WTC11 (cell line): ENCODE measurements around the gene SNRNP70. TPM values are rescaled to one million over a fixed set of nuclear protein-coding genes. Genes with fewer than 3 reads are reported as not detected.
A peak's percentile ranks its signal among the peaks of the same experiment; 100 is the strongest.

Experiments
- ATAC-seq: fragments of 200-7000 bp; cut with Tn5 transposase; 2 replicates; pipeline ENCODE4 v1.10.0; 2021; ENCODE audit warnings: mild to moderate bottlenecking, moderate library complexity
- CTCF ChIA-PET: fragments of 300-600 bp; sonication (Branson Sonifier 250); formaldehyde crosslinking; loops from one replicate; lab custom pipeline; 2021; ENCODE audit warnings: antibody characterized with exemption; lab: Charles Lee
- POLR2A ChIA-PET: fragments of 350-600 bp; sonication (Branson Sonifier 250); formaldehyde crosslinking; loops from one replicate; lab custom pipeline; 2021; ENCODE audit warnings: antibody characterized with exemption; lab: Charles Lee
- DNase-seq: peaks from one replicate; pipeline ENCODE4 v3.0.0; 2021; ENCODE audit warnings: low spot score
- H3K27ac Mint-ChIP-seq: 2 replicates; pipeline ENCODE4 v1.8.0; 2021; ENCODE audit warnings: mixed read lengths
- H3K27me3 Mint-ChIP-seq: 2 replicates; pipeline ENCODE4 v1.8.0; 2021; ENCODE audit warnings: low read depth, mild to moderate bottlenecking, moderate library complexity, mixed read lengths
- H3K36me3 Mint-ChIP-seq: 2 replicates; pipeline ENCODE4 v1.8.0; 2021; ENCODE audit warnings: mixed read lengths
- H3K4me1 Mint-ChIP-seq: 2 replicates; pipeline ENCODE4 v1.8.0; 2022; ENCODE audit warnings: mixed read lengths
- H3K4me3 Mint-ChIP-seq: 2 replicates; pipeline ENCODE4 v1.8.0; 2021; ENCODE audit warnings: mild to moderate bottlenecking, moderate library complexity, mixed read lengths
- H3K9me3 Mint-ChIP-seq: 2 replicates; pipeline ENCODE4 v1.8.0; 2021; ENCODE audit warnings: mixed read lengths
- AR ChIP-seq: fragments of 250-450 bp; sonication (Bioruptor Pico); IDR thresholded peaks from 2 replicates; pipeline ENCODE4 v1.9.0; 2021; ENCODE audit warnings: mild to moderate bottlenecking
- ARID4B ChIP-seq: sonication (generic); formaldehyde crosslinking; IDR thresholded peaks from 2 replicates; pipeline ENCODE4 v1.8.0; 2023; ENCODE audit warnings: missing genetic modification reagents, mild to moderate bottlenecking, borderline replicate concordance
- CDX4 ChIP-seq: fragments of 250-450 bp; sonication (Bioruptor Pico); IDR thresholded peaks from 2 replicates; pipeline ENCODE4 v1.9.0; 2021; ENCODE audit warnings: moderate library complexity, mild to moderate bottlenecking, inconsistent platforms, borderline replicate concordance
- E2F5 ChIP-seq: sonication (generic); formaldehyde crosslinking; IDR thresholded peaks from 2 replicates; pipeline ENCODE4 v1.8.1; 2022; ENCODE audit warnings: mild to moderate bottlenecking, moderate library complexity, missing genetic modification reagents
- ETV6 ChIP-seq: sonication (generic); formaldehyde crosslinking; IDR thresholded peaks from 2 replicates; pipeline ENCODE4 v1.8.1; 2022; ENCODE audit warnings: mild to moderate bottlenecking, missing genetic modification reagents
- FOXK1 ChIP-seq: sonication (generic); formaldehyde crosslinking; IDR thresholded peaks from 2 replicates; pipeline ENCODE4 v1.8.0; 2022; ENCODE audit warnings: mild to moderate bottlenecking, moderate library complexity, missing genetic modification reagents
- FOXP1 ChIP-seq: sonication (generic); formaldehyde crosslinking; IDR thresholded peaks from 2 replicates; pipeline ENCODE4 v1.8.0; 2022; ENCODE audit warnings: missing genetic modification reagents, mild to moderate bottlenecking, moderate library complexity, borderline replicate concordance
- FOXP4 ChIP-seq: sonication (generic); formaldehyde crosslinking; IDR thresholded peaks from 2 replicates; pipeline ENCODE4 v1.8.0; 2022; ENCODE audit warnings: mild to moderate bottlenecking, missing genetic modification reagents
- GRHL2 ChIP-seq: fragments of 250-450 bp; sonication (Bioruptor Pico); IDR thresholded peaks from 2 replicates; pipeline ENCODE4 v1.8.0; 2022; ENCODE audit warnings: mild to moderate bottlenecking, moderate library complexity; ENCODE audit not compliant: insufficient replicate concordance, severe bottlenecking
- JUN ChIP-seq: sonication (generic); formaldehyde crosslinking; IDR thresholded peaks from 2 replicates; pipeline ENCODE4 v1.8.0; 2023; ENCODE audit warnings: mild to moderate bottlenecking, missing genetic modification reagents
- MAX ChIP-seq: sonication (generic); formaldehyde crosslinking; IDR thresholded peaks from 2 replicates; pipeline ENCODE4 v1.8.0; 2022; ENCODE audit warnings: mild to moderate bottlenecking, missing genetic modification reagents
- NFATC4 ChIP-seq: fragments of 250-450 bp; sonication (Bioruptor Pico); IDR thresholded peaks from 2 replicates; pipeline ENCODE4 v1.9.0; 2021; ENCODE audit warnings: mild to moderate bottlenecking
- NFYB ChIP-seq: sonication (generic); formaldehyde crosslinking; conservative IDR thresholded peaks from 2 replicates; pipeline ENCODE4 v1.8.0; 2022; ENCODE audit warnings: low read depth, missing genetic modification reagents
- NR1H2 ChIP-seq: sonication (generic); formaldehyde crosslinking; IDR thresholded peaks from 2 replicates; pipeline ENCODE4 v1.9.0; 2021; ENCODE audit warnings: mild to moderate bottlenecking, moderate library complexity, missing genetic modification reagents
- RELA ChIP-seq: sonication (generic); formaldehyde crosslinking; IDR thresholded peaks from 2 replicates; pipeline ENCODE4 v1.8.1; 2022; ENCODE audit warnings: missing genetic modification reagents, mild to moderate bottlenecking, borderline replicate concordance
- SP1 ChIP-seq: sonication (generic); formaldehyde crosslinking; conservative IDR thresholded peaks from 2 replicates; pipeline ENCODE4 v1.8.1; 2022; ENCODE audit warnings: missing genetic modification reagents
- USF1 ChIP-seq: sonication (generic); formaldehyde crosslinking; IDR thresholded peaks from 2 replicates; pipeline ENCODE4 v1.8.0; 2022; ENCODE audit warnings: mild to moderate bottlenecking, missing genetic modification reagents
- ZNF232 ChIP-seq: sonication (generic); formaldehyde crosslinking; IDR thresholded peaks from 2 replicates; pipeline ENCODE4 v1.8.0; 2022; ENCODE audit warnings: mild to moderate bottlenecking, missing genetic modification reagents
- ZNF263 ChIP-seq: sonication (generic); formaldehyde crosslinking; IDR thresholded peaks from 2 replicates; pipeline ENCODE4 v1.8.1; 2022; ENCODE audit warnings: low read depth, mild to moderate bottlenecking, moderate library complexity, missing genetic modification reagents
- ZNF416 ChIP-seq: fragments of 250-450 bp; sonication (Bioruptor Pico); IDR thresholded peaks from 2 replicates; pipeline ENCODE4 v1.9.0; 2021; ENCODE audit warnings: mild to moderate bottlenecking, inconsistent platforms
- ZNF423 ChIP-seq: fragments of 250-450 bp; sonication (Bioruptor Pico); IDR thresholded peaks from 2 replicates; pipeline ENCODE4 v2.1.2; 2022; ENCODE audit warnings: mild to moderate bottlenecking, moderate library complexity
- total RNA-seq: library from RNA; stranded (reverse); gene quantifications from 3 replicates; pipeline ENCODE4 v1.2.3, GENCODE V29; 2021

The SNRNP70 gene
- total RNA-seq, 1 experiment from 2014 or later: 266 TPM

- Mint-ChIP-seq H3K27ac (no peak overlapping the region; the same call in 1 of the 2 replicates), H3K27me3 (peaks cover 35% of the 10 kb centered on the region), H3K4me3 (peak overlapping the region; percentile 15), H3K36me3 (peaks cover 8% of the 10 kb centered on the region), H3K9me3 (no peaks in the 10 kb centered on the region), H3K4me1 (peaks cover 21% of the 10 kb centered on the region)
- DNase-seq (no peak), ATAC-seq (no peak)
- CTCF ChIA-PET: interaction anchor here (2.9 kb wide), 1 partner anchor 58 kb away, joined by 10 read pairs; no protein-coding TSS in a partner anchor
- TF ChIP-seq NR1H2 (CRISPR knock-in tag): no peak
- no peak for TF ChIP-seq JUN
- no peak for TF ChIP-seq FOXP1 (CRISPR knock-in tag)
- no peak for TF ChIP-seq ZNF263 (CRISPR knock-in tag)
- TF ChIP-seq NFATC4 (CRISPR knock-in tag): no peak
- no peak for TF ChIP-seq CDX4 (CRISPR knock-in tag)
- TF ChIP-seq GRHL2 (CRISPR knock-in tag): no peak
- TF ChIP-seq E2F5: no peak
- POLR2A ChIA-PET: no interaction called here
Observed at GRCh38 chr19:49141352-49141751, 56.1 kb downstream of the SNRNP70 start.

GRCh38 chr19:49142866-49143335, 57.6 kb downstream of the SNRNP70 start:
- Mint-ChIP-seq H3K9me3 (no peaks in the 10 kb centered on the region), H3K27ac (peak overlapping the region; percentile 39; the same call in 1 of the 2 replicates), H3K4me3 (peak overlapping the region; percentile 89), H3K27me3 (peaks cover 37% of the 10 kb centered on the region), H3K36me3 (no peaks in the 10 kb centered on the region; the same call in 1 of the 2 replicates), H3K4me1 (peaks cover 31% of the 10 kb centered on the region)
- no peak for TF ChIP-seq ZNF423
- TF ChIP-seq ZNF232 (CRISPR knock-in tag): no peak
- TF ChIP-seq FOXP4 (CRISPR knock-in tag): peak; percentile 68; the same call in 1 of the 2 replicates
- TF ChIP-seq RELA (CRISPR knock-in tag): no peak
- TF ChIP-seq MAX (CRISPR knock-in tag): peak; percentile 51
- TF ChIP-seq AR (CRISPR knock-in tag): no peak
- peak; percentile 69 for TF ChIP-seq SP1
- no peak for TF ChIP-seq USF1
- no peak for TF ChIP-seq FOXK1 (CRISPR knock-in tag)
- TF ChIP-seq NFYB (CRISPR knock-in tag): peak; percentile 74
- peak; percentile 56; the same call in 1 of the 2 replicates for TF ChIP-seq ETV6
- peak; percentile 16; the same call in 1 of the 2 replicates for TF ChIP-seq ARID4B
- no peak for TF ChIP-seq ZNF416 (CRISPR knock-in tag)
- DNase-seq (peak; percentile 96), ATAC-seq (peak; percentile 92)
- POLR2A ChIA-PET: interaction anchor here (0.9 to 1.0 kb wide), 2 partner anchors 9 to 10 kb away, joined by 3 read pairs; no protein-coding TSS in a partner anchor
- CTCF ChIA-PET: interaction anchor here (1.0 to 2.2 kb wide), 12 partner anchors 15 to 150 kb away, joined by 3 to 21 read pairs (median 4); partner anchors contain the start of genes GYS1, LIN7B and RUVBL2
